Panc1 (cell line): ENCODE results near the gene MIEN1. TPM values are rescaled to one million over a fixed set of nuclear protein-coding genes. Genes with fewer than 3 reads are reported as not detected.

Experiments used
- ATAC-seq: fragments of 200-7000 bp; cut with Tn5 transposase; 2 replicates; pipeline ENCODE4 v1.9.1; 2020; ENCODE audit warnings: mild to moderate bottlenecking, moderate library complexity
- BruUV-seq: library from RNA; stranded (reverse); fragments of 400-500 nt; replicated peaks from 2 replicates; lab custom pipeline; 2021; lab: Mats Ljungman, UMichigan
- CTCF ChIA-PET: fragments of 300-600 bp; sonication (Branson Sonifier 250); formaldehyde crosslinking; loops from one replicate; lab custom pipeline; 2022; ENCODE audit warnings: antibody characterized with exemption; lab: Charles Lee
- POLR2A ChIA-PET: fragments of 300-600 bp; sonication (Branson Sonifier 250); formaldehyde crosslinking; loops from one replicate; lab custom pipeline; 2022; ENCODE audit warnings: antibody characterized with exemption; lab: Charles Lee
- DNase-seq: peaks from one replicate; pipeline ENCODE4 v3.0.0-alpha.2; 2010; ENCODE audit warnings: low read depth, low spot score
- H3K27ac ChIP-seq: 2 replicates; pipeline ENCODE4 v1.5.1; 2011; ENCODE audit warnings: mild to moderate bottlenecking, low read length, inconsistent platforms
- H3K27me3 ChIP-seq: fragments of 200-500 bp; sonication (Bioruptor generic); 2 replicates; pipeline ENCODE4 v1.6.0; 2014; ENCODE audit warnings: low read length, inconsistent platforms; ENCODE audit not compliant: control insufficient read depth, insufficient read depth
- H3K36me3 ChIP-seq: fragments of 200-500 bp; sonication (Bioruptor generic); 2 replicates; pipeline ENCODE4 v1.5.1; 2014; ENCODE audit warnings: inconsistent platforms, mild to moderate bottlenecking, low read length, moderate library complexity; ENCODE audit not compliant: control insufficient read depth, insufficient read depth
- H3K4me1 ChIP-seq: 2 replicates; pipeline ENCODE4 v1.5.1; 2011; ENCODE audit warnings: inconsistent platforms, mild to moderate bottlenecking, low read length, moderate library complexity; ENCODE audit not compliant: control insufficient read depth, insufficient read depth
- H3K4me3 ChIP-seq, 2 experiments: 2 replicates each; pipeline ENCODE4 v1.5.1; 2011 to 2012; ENCODE audit warnings: low read depth in 2 of 2, low read length in 2 of 2, mild to moderate bottlenecking in 2 of 2, inconsistent platforms in 1 of 2, moderate library complexity in 1 of 2
- H3K9me3 ChIP-seq: fragments of 200-500 bp; sonication (Bioruptor generic); 2 replicates; pipeline ENCODE4 v1.5.1; 2014; ENCODE audit warnings: low read depth, mild to moderate bottlenecking, inconsistent platforms, low read length, moderate library complexity; ENCODE audit not compliant: control insufficient read depth, insufficient read depth
- POLR2AphosphoS5 ChIP-seq: IDR thresholded peaks from 2 replicates; pipeline ENCODE4 v1.6.1; 2012; ENCODE audit warnings: mild to moderate bottlenecking, low read depth, low read length, moderate library complexity
- SIN3A ChIP-seq: IDR thresholded peaks from 2 replicates; pipeline ENCODE4 v1.6.1; 2012; ENCODE audit warnings: low read depth, mild to moderate bottlenecking, low read length, moderate library complexity, borderline replicate concordance; ENCODE audit not compliant: insufficient read depth
- TCF7L2 ChIP-seq: IDR thresholded peaks from 2 replicates; pipeline ENCODE4 v1.6.1; 2011; ENCODE audit warnings: mild to moderate bottlenecking, low read depth, low read length, inconsistent platforms
- in situ Hi-C: cut with HindIII; loops from 2 replicates; pipeline ENCODE4 v1.10.0; 2016; ENCODE audit warnings: low sequenced_read_pairs, low pct_unique_long_range_greater_than_20kb
- intact Hi-C: fragments of 100-400 bp; cut with micrococcal nuclease; formaldehyde crosslinking; loops from one replicate; pipeline ENCODE4 v1.10.0; 2022; ENCODE audit not compliant: unreplicated experiment
- total RNA-seq: library from RNA; stranded (reverse); gene quantifications from one replicate; pipeline ENCODE4 v1.2.1, GENCODE V29; 2021; ENCODE audit not compliant: unreplicated experiment
- TF ChIP-seq, protein P1 (sequence below), 2 experiments: IDR thresholded peaks; 2 replicates each; pipeline ENCODE4 v1.6.1; 2011 to 2012; ENCODE audit warnings: low read depth in 2 of 2, control low read depth in 1 of 2, low read length in 1 of 2, mild to moderate bottlenecking in 1 of 2, moderate library complexity in 1 of 2; ENCODE audit not compliant: insufficient read depth in 1 of 2
- TF ChIP-seq, protein P2 (sequence below): fragments of 450-650 bp; IDR thresholded peaks from 2 replicates; pipeline ENCODE4 v1.5.1; 2017; ENCODE audit warnings: mild to moderate bottlenecking

The MIEN1 gene
- total RNA-seq, 1 experiment from 2014 or later = 103 TPM

- Histone ChIP-seq H3K4me1 (no peaks in the 10 kb centered on the region), H3K27ac (no peak overlapping the region), H3K27me3 (peaks cover 12% of the 10 kb centered on the region; the same call in 1 of the 2 replicates), H3K4me3 (no peak overlapping the region), H3K36me3 (no peaks in the 10 kb centered on the region), H3K9me3 (no peaks in the 10 kb centered on the region)
- ATAC-seq = no peak
- intact Hi-C loops (no loop called here), in situ Hi-C loops (no loop called here)
- ChIA-PET CTCF (no interaction called here), POLR2A (no interaction called here)
- no TSS peak for BruUV-seq
- TF ChIP-seq SIN3A (no peak), TCF7L2 (no peak), POLR2AphosphoS5 (no peak)
- TF ChIP-seq, protein P1, sequence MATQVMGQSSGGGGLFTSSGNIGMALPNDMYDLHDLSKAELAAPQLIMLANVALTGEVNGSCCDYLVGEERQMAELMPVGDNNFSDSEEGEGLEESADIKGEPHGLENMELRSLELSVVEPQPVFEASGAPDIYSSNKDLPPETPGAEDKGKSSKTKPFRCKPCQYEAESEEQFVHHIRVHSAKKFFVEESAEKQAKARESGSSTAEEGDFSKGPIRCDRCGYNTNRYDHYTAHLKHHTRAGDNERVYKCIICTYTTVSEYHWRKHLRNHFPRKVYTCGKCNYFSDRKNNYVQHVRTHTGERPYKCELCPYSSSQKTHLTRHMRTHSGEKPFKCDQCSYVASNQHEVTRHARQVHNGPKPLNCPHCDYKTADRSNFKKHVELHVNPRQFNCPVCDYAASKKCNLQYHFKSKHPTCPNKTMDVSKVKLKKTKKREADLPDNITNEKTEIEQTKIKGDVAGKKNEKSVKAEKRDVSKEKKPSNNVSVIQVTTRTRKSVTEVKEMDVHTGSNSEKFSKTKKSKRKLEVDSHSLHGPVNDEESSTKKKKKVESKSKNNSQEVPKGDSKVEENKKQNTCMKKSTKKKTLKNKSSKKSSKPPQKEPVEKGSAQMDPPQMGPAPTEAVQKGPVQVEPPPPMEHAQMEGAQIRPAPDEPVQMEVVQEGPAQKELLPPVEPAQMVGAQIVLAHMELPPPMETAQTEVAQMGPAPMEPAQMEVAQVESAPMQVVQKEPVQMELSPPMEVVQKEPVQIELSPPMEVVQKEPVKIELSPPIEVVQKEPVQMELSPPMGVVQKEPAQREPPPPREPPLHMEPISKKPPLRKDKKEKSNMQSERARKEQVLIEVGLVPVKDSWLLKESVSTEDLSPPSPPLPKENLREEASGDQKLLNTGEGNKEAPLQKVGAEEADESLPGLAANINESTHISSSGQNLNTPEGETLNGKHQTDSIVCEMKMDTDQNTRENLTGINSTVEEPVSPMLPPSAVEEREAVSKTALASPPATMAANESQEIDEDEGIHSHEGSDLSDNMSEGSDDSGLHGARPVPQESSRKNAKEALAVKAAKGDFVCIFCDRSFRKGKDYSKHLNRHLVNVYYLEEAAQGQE (IDR thresholded peaks at IDR 0.05; ENCODE audit: insufficient read depth in 1 of 2, low read depth in 2 of 2, low read length in 1 of 2) = no peak
- TF ChIP-seq, protein P2, sequence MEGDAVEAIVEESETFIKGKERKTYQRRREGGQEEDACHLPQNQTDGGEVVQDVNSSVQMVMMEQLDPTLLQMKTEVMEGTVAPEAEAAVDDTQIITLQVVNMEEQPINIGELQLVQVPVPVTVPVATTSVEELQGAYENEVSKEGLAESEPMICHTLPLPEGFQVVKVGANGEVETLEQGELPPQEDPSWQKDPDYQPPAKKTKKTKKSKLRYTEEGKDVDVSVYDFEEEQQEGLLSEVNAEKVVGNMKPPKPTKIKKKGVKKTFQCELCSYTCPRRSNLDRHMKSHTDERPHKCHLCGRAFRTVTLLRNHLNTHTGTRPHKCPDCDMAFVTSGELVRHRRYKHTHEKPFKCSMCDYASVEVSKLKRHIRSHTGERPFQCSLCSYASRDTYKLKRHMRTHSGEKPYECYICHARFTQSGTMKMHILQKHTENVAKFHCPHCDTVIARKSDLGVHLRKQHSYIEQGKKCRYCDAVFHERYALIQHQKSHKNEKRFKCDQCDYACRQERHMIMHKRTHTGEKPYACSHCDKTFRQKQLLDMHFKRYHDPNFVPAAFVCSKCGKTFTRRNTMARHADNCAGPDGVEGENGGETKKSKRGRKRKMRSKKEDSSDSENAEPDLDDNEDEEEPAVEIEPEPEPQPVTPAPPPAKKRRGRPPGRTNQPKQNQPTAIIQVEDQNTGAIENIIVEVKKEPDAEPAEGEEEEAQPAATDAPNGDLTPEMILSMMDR = no peak
- no peak for DNase-seq
Observed at GRCh38 chr17:39775031-39775430, 44.7 kb upstream of the MIEN1 start.

- ATAC-seq = no peak
- in situ Hi-C loops = no loop called here
- H3K27me3 ChIP-seq = peaks cover 12% of the 10 kb centered on the region; the same call in 1 of the 2 replicates
- no peaks in the 10 kb centered on the region for H3K36me3 ChIP-seq
- no peak for DNase-seq
- no peak overlapping the region for H3K27ac ChIP-seq
- BruUV-seq = no TSS peak
- POLR2A ChIA-PET = interaction anchor here (0.7 kb wide), 1 partner anchor 212 kb away, joined by 7 read pairs; no protein-coding TSS in a partner anchor
- H3K9me3 ChIP-seq = no peaks in the 10 kb centered on the region
- H3K4me3 ChIP-seq = no peak overlapping the region
- TF ChIP-seq SIN3A (no peak), POLR2AphosphoS5 (no peak), TCF7L2 (no peak)
- TF ChIP-seq, protein P2 = no peak
- TF ChIP-seq, protein P1 (IDR thresholded peaks at IDR 0.05; ENCODE audit: insufficient read depth in 1 of 2, low read depth in 2 of 2, low read length in 1 of 2) = no peak
- no peaks in the 10 kb centered on the region for H3K4me1 ChIP-seq
- intact Hi-C loops = no loop called here
- CTCF ChIA-PET = no interaction called here
Observed at GRCh38 chr17:39774047-39774446, 43.7 kb upstream of the MIEN1 start.
